ENCODE results near the gene ANKRD31. TPM values are rescaled to one million over a fixed set of nuclear protein-coding genes. Genes with fewer than 3 reads are reported as not detected.

ANKRD31 gene
- total RNA-seq, 1 experiment from 2014 or later = 0.11 TPM

DNA sequence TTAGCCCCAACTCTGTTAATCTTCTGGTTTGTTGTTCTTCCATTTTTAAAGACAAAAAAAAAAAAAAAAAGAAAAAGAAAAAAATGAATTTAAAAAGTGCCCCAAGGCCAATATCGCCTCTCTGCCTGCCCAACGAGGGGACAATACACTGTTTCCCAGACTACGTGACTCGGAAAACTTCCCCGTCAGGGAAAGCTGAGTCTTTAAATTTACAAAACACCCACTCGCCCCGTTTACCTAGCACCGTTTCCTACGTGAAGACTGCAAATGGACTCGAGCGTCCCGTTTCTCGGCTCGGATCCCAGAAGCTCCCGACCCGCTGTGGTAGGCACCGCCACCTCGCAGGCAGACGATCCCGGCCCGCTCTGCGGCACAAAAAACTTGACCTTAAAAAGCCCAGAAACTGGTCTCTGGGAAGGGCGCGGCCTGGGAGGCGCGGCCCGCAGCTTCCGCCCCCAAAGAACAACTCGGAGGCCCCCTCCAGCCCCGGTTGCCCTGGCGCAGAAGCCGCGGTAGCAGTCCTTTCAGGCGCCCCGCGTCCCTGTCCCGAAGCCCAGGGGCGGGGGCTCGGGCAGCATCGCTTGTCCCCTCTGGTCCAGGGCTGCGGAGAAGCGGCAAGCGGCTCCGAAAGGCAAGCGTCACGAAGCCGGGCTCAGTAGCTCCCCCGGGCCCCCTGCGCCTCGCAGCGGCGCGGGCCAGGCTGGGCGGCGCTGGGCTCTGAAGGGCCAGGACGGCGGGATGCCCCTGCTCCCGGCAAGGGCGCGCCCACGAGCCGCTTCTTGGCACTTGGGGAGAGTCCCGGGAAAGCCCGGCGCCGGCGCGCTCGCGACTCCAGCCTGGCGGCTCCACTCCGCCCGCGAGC lies 184.3 kb downstream of the ANKRD31 start, which contains the start of gene GCNT4:
Gene GCNT4 (minus strand): TSS at position 367 of the 862 bp plus-strand sequence. CDS start 22,521 bp downstream, outside the sequence.
- Histone ChIP-seq H3K18ac (ENCODE audit: insufficient read length, low read depth, low read length) (peak within 1 kb of the TSS; percentile 35), H2BK5ac (ENCODE audit: insufficient read length, low read length) (no peak within 1 kb of the TSS), H3K79me2 (ENCODE audit: insufficient read depth, low read length) (peaks cover 36% of the 10 kb centered on the region; the same call in 1 of the 2 replicates), H3K4me1 (ENCODE audit: insufficient read depth, low read length) (peaks cover 31% of the 10 kb centered on the region), H4K5ac (ENCODE audit: insufficient read length, low read depth, low read length) (no peak within 1 kb of the TSS), H4K91ac (ENCODE audit: insufficient read length, low read depth, low read length) (no peak within 1 kb of the TSS), H3K14ac (ENCODE audit: insufficient read depth, low read length) (peak within 1 kb of the TSS; percentile 86), H4K20me1 (ENCODE audit: control insufficient read depth, insufficient read depth, insufficient read length) (no peaks in the 10 kb centered on the region), H3K79me1 (ENCODE audit: insufficient read depth, low read depth, low read length, poor library complexity, severe bottlenecking) (no peaks in the 10 kb centered on the region), H2BK120ac (ENCODE audit: low read depth, low read length, poor library complexity, severe bottlenecking) (no peak within 1 kb of the TSS), H2AK5ac (ENCODE audit: insufficient read length, low read length) (no peak within 1 kb of the TSS), H3K27me3 (ENCODE audit: insufficient read depth, low read length) (no peaks in the 10 kb centered on the region; the same call in 1 of the 2 replicates), H2BK12ac (ENCODE audit: insufficient read length, low read depth, low read length) (no peak within 1 kb of the TSS), H3T11ph (ENCODE audit: low read length) (no peak within 1 kb of the TSS), H3K23me2 (ENCODE audit: insufficient read length, low read depth, low read length, poor library complexity, severe bottlenecking) (peaks cover 13% of the 10 kb centered on the region), H3K23ac (ENCODE audit: insufficient read length, low read depth, low read length) (no peak within 1 kb of the TSS), H2AFZ (ENCODE audit: low read length) (peak within 1 kb of the TSS; percentile 35), H2BK20ac (ENCODE audit: low read depth, low read length, poor library complexity, severe bottlenecking) (no peak within 1 kb of the TSS), H3K9me3 (ENCODE audit: control insufficient read depth, low read depth, low read length) (no peaks in the 10 kb centered on the region), H2BK15ac (ENCODE audit: low read depth, low read length) (no peak within 1 kb of the TSS), H3K4ac (ENCODE audit: low read depth, low read length) (no peak within 1 kb of the TSS), H3K9ac (ENCODE audit: extremely low read depth, insufficient read length, low read length) (peak within 1 kb of the TSS; percentile 90), H4K8ac (replicated peaks; ENCODE audit: insufficient read length, low read depth, low read length) (no peak within 1 kb of the TSS), H3K4me2 (ENCODE audit: insufficient read depth, insufficient read length, low read length) (peak within 1 kb of the TSS; percentile 76), H3K27ac (ENCODE audit: insufficient read length, low read depth, low read length) (no peak within 1 kb of the TSS), H3K56ac (ENCODE audit: insufficient read length, low read depth, low read length) (no peak within 1 kb of the TSS)
- peak within 1 kb of the TSS; percentile 77 to 88 for H3K4me3 Mint-ChIP-seq
- H3K27ac Mint-ChIP-seq = no peak within 1 kb of the TSS; a peak in 1 of 7 replicates
- H3K27me3 Mint-ChIP-seq (ENCODE audit: low read depth) = peaks cover 37% of the 10 kb centered on the region
- no peak for TF ChIP-seq CTCF (conservative IDR thresholded peaks at IDR 0.05)
- no peaks in the 10 kb centered on the region; a peak in 2 of 5 replicates for H3K9me3 Mint-ChIP-seq
- DNase-seq = peak; percentile 51
- WGBS (ENCODE audit: extremely low coverage, insufficient read length, low lambda C conversion rate) = no CpG with 5 or more reads among the region's 74 CpGs
- peaks cover 48 to 53% of the 10 kb centered on the region in 2 experiments for H3K4me1 Mint-ChIP-seq
- H3K36me3 Mint-ChIP-seq (ENCODE audit: insufficient read depth in 1 of 3, low read depth in 3 of 3) = peaks cover 0 to 4% (median 0%) of the 10 kb centered on the region in 3 experiments; a peak in 1 of 7 replicates
